Spleen (tissue), 7 donors: Measurements from ENCODE around the gene PLCB1.

ENCODE experiments used
- CTCF ChIP-seq, 11 experiments: fragments of 200-600 bp in 7 of 11; fragments of 450-650 bp in 4 of 11; sonication (generic) in 4 of 11; IDR thresholded peaks in 8 of 11; conservative IDR thresholded peaks in 3 of 11; 1 replicate in 7 of 11; 2 replicates in 4 of 11; pipeline versions ENCODE4 v1.4.0 to v1.8.0; 2016 to 2021; ENCODE audit warnings: antibody characterized with exemption in 11 of 11, inconsistent platforms in 4 of 11, mild to moderate bottlenecking in 1 of 11
- POLR2A ChIP-seq, 3 donors: fragments of 450-650 bp; IDR thresholded peaks; one replicate each; pipeline ENCODE4 v1.5.1; 2017; ENCODE audit warnings: antibody characterized with exemption in 3 of 3, mild to moderate bottlenecking in 1 of 3
- POLR2AphosphoS5 ChIP-seq, 3 donors: sonication (generic); formaldehyde crosslinking; IDR thresholded peaks; one replicate each; pipeline ENCODE4 v1.5.1; 2017; ENCODE audit warnings: antibody characterized with exemption in 3 of 3
- donor health status: DM: no; HTN: no; CAD: no; lungs with moderate emphysema.
- donor health status: DM: no; HTN: no; CAD: no.
- donor health status: DM: no; HTN: no; CAD: no.

GRCh38 chr20:8756410-8756809, 624.3 kb downstream of the PLCB1 start:
- no peak for TF ChIP-seq CTCF (IDR thresholded peaks at IDR 0.05 in 8 of 11, conservative IDR thresholded peaks at IDR 0.05 in 3 of 11)
- TF ChIP-seq POLR2A (IDR thresholded peaks at IDR 0.05), result no peak
- TF ChIP-seq POLR2AphosphoS5 (IDR thresholded peaks at IDR 0.05), result no peak
